Activated CD4-positive, alpha-beta memory T cell treated with anti-CD3 and anti-CD28 coated beads, Interleukin-2, amount 10 ng/mL, durations not matched to agents 7 days and 5 days (primary cell): ENCODE results near the gene PIH1D2. TPM values are rescaled to one million over a fixed set of nuclear protein-coding genes. Genes with fewer than 3 reads are reported as not detected.
"Not testable (repeated sequence)": the region's sequence is repeated elsewhere in the genome, so short reads cannot be mapped to it uniquely, and the experiment has no call there.

Source experiments
- CTCF ChIA-PET: fragments of 350-600 bp; sonication (Branson Sonifier 250); formaldehyde crosslinking; loops from one replicate; lab custom pipeline; 2021; ENCODE audit warnings: antibody characterized with exemption, inconsistent platforms; lab: Charles Lee
- POLR2A ChIA-PET: fragments of 350-600 bp; sonication (Branson Sonifier 250); formaldehyde crosslinking; loops from one replicate; lab custom pipeline; 2021; ENCODE audit warnings: antibody characterized with exemption; lab: Charles Lee
- DNase-seq: peaks from one replicate; pipeline ENCODE4 v3.0.0-alpha.2; 2020
- H3K27ac Mint-ChIP-seq: one replicate; pipeline ENCODE4 v1.8.0; 2021; ENCODE audit warnings: mild to moderate bottlenecking, mixed read lengths
- H3K27me3 Mint-ChIP-seq: one replicate; pipeline ENCODE4 v1.8.0; 2021; ENCODE audit warnings: mixed read lengths
- H3K36me3 Mint-ChIP-seq: one replicate; pipeline ENCODE4 v1.8.0; 2021; ENCODE audit warnings: low read depth, mixed read lengths
- H3K4me1 Mint-ChIP-seq: one replicate; pipeline ENCODE4 v1.8.0; 2021; ENCODE audit warnings: mixed read lengths
- H3K4me3 Mint-ChIP-seq: one replicate; pipeline ENCODE4 v1.8.0; 2021; ENCODE audit warnings: mild to moderate bottlenecking, mixed read lengths
- H3K9me3 Mint-ChIP-seq: one replicate; pipeline ENCODE4 v1.8.0; 2021; ENCODE audit warnings: mixed read lengths
- total RNA-seq, 2 experiments: library from RNA; stranded (reverse); gene quantifications; one replicate each; pipeline ENCODE4 v1.2.3, GENCODE V29; 2021

Gene PIH1D2
- total RNA-seq, 2 experiments from 2014 or later = 0.18 TPM; not detected in 1

- peaks cover 73% of the 10 kb centered on the region for H3K36me3 Mint-ChIP-seq
- peaks cover 7% of the 10 kb centered on the region for H3K4me1 Mint-ChIP-seq
- ChIA-PET POLR2A (no interaction called here), CTCF (no interaction called here)
- H3K9me3 Mint-ChIP-seq = no peaks in the 10 kb centered on the region
- DNase-seq = no peak
- no peak overlapping the region for H3K4me3 Mint-ChIP-seq
- H3K27me3 Mint-ChIP-seq = no peaks in the 10 kb centered on the region
- no peak overlapping the region for H3K27ac Mint-ChIP-seq
Measured at GRCh38 chr11:112049777-112050176, 24.0 kb downstream of the PIH1D2 start.

- H3K9me3 Mint-ChIP-seq, H3K27ac Mint-ChIP-seq, H3K27me3 Mint-ChIP-seq, DNase-seq, H3K4me1 Mint-ChIP-seq, CTCF ChIA-PET, H3K4me3 Mint-ChIP-seq, POLR2A ChIA-PET: not testable (repeated sequence)
- H3K36me3 Mint-ChIP-seq = peaks cover 74% of the 10 kb centered on the region
Measured at GRCh38 chr11:112048256-112048655, 25.6 kb downstream of the PIH1D2 start.

DNA sequence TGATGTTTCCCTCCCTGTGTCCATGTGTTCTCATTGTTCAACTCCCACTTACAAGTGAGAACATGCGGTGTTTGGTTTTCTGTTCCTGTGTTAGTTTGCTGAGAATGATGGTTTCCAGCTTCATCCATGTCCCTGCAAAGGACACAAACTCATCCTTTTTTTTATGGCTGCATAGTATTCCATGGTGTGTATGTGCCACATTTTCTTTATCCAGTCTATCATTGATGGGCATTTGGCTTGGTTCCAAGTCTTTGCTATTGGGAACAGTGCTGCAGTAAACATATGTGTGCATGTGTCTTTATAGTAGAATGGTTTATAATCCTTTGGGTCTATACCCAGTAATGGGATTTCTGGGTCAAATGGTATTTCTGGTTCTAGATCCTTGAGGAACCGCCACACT is 27.2 kb downstream of the PIH1D2 start:
- Mint-ChIP-seq H3K4me1 (peaks cover 16% of the 10 kb centered on the region), H3K36me3 (peaks cover 62% of the 10 kb centered on the region)
- H3K27ac Mint-ChIP-seq, POLR2A ChIA-PET, CTCF ChIA-PET, DNase-seq, H3K27me3 Mint-ChIP-seq, H3K4me3 Mint-ChIP-seq, H3K9me3 Mint-ChIP-seq: not testable (repeated sequence)

DNA sequence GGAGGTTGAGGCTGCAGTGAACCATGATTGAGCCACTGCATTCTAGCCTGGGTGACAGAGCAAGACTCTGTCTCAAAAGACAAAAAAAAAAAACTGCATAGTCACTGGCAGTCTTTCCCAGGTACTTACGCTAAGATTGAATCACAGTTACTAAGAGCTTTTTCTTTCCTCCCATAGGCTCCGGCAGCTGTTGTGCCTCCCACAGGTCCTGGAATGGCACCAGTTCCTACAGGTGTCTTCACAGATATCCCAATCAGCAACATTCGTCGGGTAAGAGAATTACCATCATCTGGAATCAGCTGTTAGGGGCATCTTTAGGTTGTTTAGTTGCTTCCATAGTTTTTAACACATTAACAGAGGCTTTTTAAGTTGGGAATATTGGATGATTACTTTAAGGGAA is 28.9 kb downstream of the PIH1D2 start:
- POLR2A ChIA-PET = no interaction called here
- DNase-seq = no peak
- Mint-ChIP-seq H3K9me3 (no peaks in the 10 kb centered on the region), H3K27me3 (no peaks in the 10 kb centered on the region), H3K27ac (no peak overlapping the region), H3K4me1 (peaks cover 19% of the 10 kb centered on the region), H3K36me3 (peaks cover 54% of the 10 kb centered on the region), H3K4me3 (no peak overlapping the region)
- CTCF ChIA-PET = no interaction called here

DNA sequence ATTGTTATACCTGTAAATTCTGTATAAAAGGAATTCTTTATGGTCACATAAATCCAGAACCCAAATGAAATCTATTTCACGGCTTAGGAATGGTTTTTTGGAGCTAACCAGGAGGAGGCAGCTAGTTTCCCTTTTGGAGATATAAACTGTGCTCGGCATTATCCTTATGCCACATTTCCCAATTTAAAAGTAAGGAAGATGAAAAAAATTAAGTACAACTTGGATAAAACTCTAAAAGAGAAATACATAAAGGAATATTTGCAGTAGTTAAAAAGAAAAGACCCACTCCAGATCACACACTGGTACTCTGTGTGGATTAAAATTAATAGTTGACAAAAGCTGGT is 30.9 kb downstream of the PIH1D2 start:
- no peak overlapping the region for H3K4me3 Mint-ChIP-seq
- ChIA-PET POLR2A (interaction anchor here (0.7 kb wide), 1 partner anchor 26 kb away, joined by 3 read pairs; no protein-coding TSS in a partner anchor), CTCF (interaction anchor here (1.2 kb wide), 1 partner anchor 70 kb away, joined by 3 read pairs; no protein-coding TSS in a partner anchor)
- H3K36me3 Mint-ChIP-seq = peaks cover 51% of the 10 kb centered on the region
- H3K4me1 Mint-ChIP-seq = peaks cover 11% of the 10 kb centered on the region
- no peak for DNase-seq
- H3K27ac Mint-ChIP-seq = no peak overlapping the region
- no peaks in the 10 kb centered on the region for H3K9me3 Mint-ChIP-seq
- no peaks in the 10 kb centered on the region for H3K27me3 Mint-ChIP-seq

DNA sequence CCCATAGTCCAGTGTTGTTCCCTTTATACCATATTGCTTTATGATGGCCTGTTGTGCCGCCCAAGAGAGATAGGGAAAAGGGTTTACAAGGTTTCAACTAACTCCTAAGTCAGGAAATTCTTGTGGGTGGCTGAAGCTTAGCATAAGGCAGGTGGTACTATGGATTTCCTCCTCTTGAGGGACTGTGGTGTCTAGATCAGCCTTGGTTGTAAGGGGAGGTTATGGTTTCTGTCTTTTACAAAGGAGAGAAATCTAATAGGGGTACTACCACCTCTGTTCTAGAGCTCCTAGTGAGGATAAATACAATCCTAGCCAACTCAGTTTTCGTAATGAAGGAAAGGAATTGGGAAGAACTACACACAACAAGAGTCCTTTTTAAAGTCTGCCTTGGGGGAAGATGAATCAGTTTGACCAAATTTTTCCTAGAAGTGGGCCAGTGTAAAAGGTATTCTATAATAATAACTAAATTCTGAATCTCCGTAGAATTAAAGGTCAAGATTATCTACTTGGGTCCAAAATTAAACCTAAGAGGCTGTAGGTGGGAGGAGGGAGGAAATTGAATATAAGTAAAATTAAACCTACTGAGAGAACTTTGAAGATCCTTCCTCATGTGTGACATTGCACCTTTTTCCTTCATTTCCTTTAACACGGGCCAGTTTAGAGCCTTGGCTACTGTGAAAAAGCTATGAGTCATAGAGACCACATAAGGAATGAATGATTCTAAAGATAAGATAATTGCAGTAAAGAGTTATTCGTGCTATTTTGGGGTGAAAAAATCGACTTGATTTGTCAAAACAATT is 31.5 kb downstream of the PIH1D2 start:
- Mint-ChIP-seq H3K4me3 (no peak overlapping the region), H3K27me3 (no peaks in the 10 kb centered on the region), H3K4me1 (peaks cover 11% of the 10 kb centered on the region), H3K36me3 (peaks cover 50% of the 10 kb centered on the region), H3K27ac (no peak overlapping the region), H3K9me3 (no peaks in the 10 kb centered on the region)
- POLR2A ChIA-PET = interaction anchor here (0.7 kb wide), 1 partner anchor 27 kb away, joined by 3 read pairs; no protein-coding TSS in a partner anchor
- CTCF ChIA-PET = interaction anchor here (1.2 kb wide), 1 partner anchor 70 kb away, joined by 3 read pairs; no protein-coding TSS in a partner anchor
- DNase-seq = no peak

DNA sequence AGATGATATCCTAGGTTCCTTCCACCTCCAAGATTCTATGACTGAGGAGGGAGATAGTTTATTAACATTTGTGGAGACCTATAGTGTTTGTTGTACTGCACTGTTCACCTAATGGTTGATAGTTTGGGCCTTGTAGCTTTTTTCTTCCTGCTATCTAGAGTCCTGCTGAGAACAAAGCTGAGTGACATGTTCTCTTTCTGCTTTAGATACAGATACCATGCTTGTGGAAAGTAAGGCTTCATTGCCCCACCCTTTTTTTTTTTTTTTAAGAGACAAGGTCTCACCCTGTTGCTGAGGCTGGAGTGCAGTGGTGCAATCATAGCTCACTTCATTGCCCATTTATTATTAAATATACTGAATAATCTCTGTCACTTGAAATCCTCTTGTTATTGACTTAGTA is 36.3 kb downstream of the PIH1D2 start:
- peaks cover 40% of the 10 kb centered on the region for H3K36me3 Mint-ChIP-seq
- POLR2A ChIA-PET = interaction anchor here (0.6 kb wide), 1 partner anchor 9 kb away, joined by 3 read pairs; no protein-coding TSS in a partner anchor
- no peaks in the 10 kb centered on the region for H3K9me3 Mint-ChIP-seq
- peaks cover 12% of the 10 kb centered on the region for H3K4me1 Mint-ChIP-seq
- CTCF ChIA-PET = no interaction called here
- DNase-seq = no peak
- no peak overlapping the region for H3K4me3 Mint-ChIP-seq
- no peak overlapping the region for H3K27ac Mint-ChIP-seq
- H3K27me3 Mint-ChIP-seq = no peaks in the 10 kb centered on the region

DNA sequence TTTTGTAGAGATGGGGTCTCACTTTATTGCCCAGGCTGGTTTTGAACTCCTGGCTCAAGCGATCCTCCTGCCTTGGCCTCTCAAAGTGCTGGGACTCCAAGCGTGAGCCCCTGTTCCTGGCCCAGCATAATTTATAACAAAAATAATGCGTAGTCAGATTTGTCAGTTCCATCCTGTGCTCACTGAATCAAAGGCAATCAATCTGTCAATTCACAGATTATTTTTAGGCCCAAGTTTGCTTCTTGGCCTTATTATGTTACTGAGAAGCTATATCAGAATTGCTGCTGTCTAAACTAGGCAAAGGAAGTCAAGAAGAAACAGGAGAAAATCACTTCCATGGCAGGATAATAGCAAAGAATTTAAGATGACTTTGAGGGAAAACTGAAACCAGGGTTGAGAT is 39.9 kb downstream of the PIH1D2 start:
- Mint-ChIP-seq H3K27ac (no peak overlapping the region), H3K4me3 (no peak overlapping the region), H3K4me1 (peaks cover 3% of the 10 kb centered on the region), H3K9me3 (no peaks in the 10 kb centered on the region), H3K36me3 (peaks cover 47% of the 10 kb centered on the region), H3K27me3 (no peaks in the 10 kb centered on the region)
- ChIA-PET CTCF (interaction anchor here (1.5 kb wide), 1 partner anchor 102 kb away, joined by 3 read pairs; no protein-coding TSS in a partner anchor), POLR2A (no interaction called here)
- DNase-seq = no peak

GRCh38 chr11:112029460-112029859 is 44.4 kb downstream of the PIH1D2 start:
- H3K4me3 Mint-ChIP-seq = no peak overlapping the region
- peaks cover 52% of the 10 kb centered on the region for H3K36me3 Mint-ChIP-seq
- no peaks in the 10 kb centered on the region for H3K27me3 Mint-ChIP-seq
- no peak for DNase-seq
- ChIA-PET POLR2A (no interaction called here), CTCF (no interaction called here)
- H3K9me3 Mint-ChIP-seq = no peaks in the 10 kb centered on the region
- H3K4me1 Mint-ChIP-seq = peaks cover 13% of the 10 kb centered on the region
- H3K27ac Mint-ChIP-seq = no peak overlapping the region

DNA sequence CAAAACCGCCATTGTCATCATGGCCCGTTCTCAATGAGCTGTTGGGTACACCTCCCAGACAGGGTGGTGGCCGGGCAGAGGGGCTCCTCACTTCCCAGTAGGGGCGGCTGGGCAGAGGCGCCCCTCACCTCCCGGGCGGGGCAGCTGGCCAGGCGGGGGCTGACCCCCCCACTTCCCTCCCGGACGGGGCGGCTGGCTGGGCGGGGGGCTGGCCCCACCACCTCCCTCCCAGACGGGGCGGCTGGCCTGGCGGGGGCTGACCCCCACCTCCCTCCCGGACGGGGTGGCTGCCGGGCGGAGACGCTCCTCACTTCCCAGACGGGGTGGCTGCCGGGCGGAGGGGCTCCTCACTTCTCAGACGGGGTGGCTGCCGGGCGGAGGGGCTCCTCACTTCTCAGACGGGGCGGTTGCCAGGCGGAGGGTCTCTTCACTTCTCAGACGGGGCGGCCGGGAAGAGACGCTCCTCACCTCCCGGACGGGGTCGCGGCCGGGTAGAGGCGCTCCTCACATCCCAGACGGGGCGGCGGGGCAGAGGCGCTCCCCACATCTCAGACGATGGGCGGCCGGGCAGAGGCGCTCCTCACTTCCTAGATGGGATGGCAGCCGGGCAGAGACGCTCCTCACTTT is 46.9 kb downstream of the PIH1D2 start:
- POLR2A ChIA-PET, CTCF ChIA-PET, H3K27ac Mint-ChIP-seq, H3K4me3 Mint-ChIP-seq, H3K9me3 Mint-ChIP-seq, H3K27me3 Mint-ChIP-seq, DNase-seq: not testable (repeated sequence)
- H3K36me3 Mint-ChIP-seq = peaks cover 38% of the 10 kb centered on the region
- peaks cover 27% of the 10 kb centered on the region for H3K4me1 Mint-ChIP-seq

- Mint-ChIP-seq H3K4me1 (peaks cover 27% of the 10 kb centered on the region), H3K27ac (peak overlapping the region; percentile 95), H3K9me3 (no peaks in the 10 kb centered on the region), H3K27me3 (no peaks in the 10 kb centered on the region), H3K4me3 (peak overlapping the region; percentile 97), H3K36me3 (peaks cover 35% of the 10 kb centered on the region)
- ChIA-PET POLR2A (interaction anchor here (0.7 to 1.1 kb wide), 4 partner anchors 49 to 99 kb away, joined by 3 to 6 read pairs (median 4); partner anchors contain the start of genes NKAPD1, SDHD and TIMM8B), CTCF (no interaction called here)
- DNase-seq = no peak
Measured at GRCh38 chr11:112025707-112026106, 48.1 kb downstream of the PIH1D2 start.

DNA sequence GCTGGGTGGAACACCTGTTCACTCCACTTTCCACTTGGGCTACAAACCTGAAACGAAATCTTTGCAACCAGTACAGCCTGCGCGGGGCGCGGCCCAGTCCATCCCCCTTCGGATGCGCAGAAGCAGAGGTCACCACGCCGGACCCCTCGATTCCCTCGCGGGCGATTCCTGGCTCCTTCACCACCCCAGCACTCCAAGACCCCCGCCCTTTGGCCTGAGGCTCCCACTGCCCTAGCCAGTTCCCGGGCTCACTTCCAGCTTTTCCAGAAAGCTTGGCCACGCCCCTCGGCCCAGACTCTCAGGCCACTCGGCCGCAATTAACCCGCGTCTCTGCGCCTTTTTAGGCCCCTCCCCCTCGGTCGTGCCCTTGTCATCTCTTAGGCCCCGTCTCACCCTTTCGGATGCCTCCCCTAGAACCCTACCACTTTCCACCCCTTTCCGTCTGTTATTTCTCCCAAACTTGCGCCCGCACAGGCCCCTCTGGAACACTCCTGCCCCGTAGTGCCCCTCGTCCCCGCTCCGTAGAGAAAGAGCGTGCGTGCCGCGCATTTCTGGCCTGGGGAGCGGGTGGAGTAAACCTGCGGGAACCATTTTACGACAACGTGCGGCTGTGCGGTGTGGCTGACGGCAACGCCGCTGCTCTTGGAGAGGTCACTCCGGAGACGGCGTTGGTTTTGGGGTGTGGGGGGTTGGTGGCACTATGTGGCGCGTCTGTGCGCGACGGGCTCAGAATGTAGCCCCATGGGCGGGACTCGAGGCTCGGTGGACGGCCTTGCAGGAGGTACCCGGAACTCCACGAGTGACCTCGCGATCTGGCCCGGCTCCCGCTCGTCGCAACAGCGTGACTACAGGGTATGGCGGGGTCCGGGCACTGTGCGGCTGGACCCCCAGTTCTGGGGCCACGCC is 48.8 kb downstream of the PIH1D2 start, which contains the start of gene DLAT:
DLAT (plus strand) TSS at position 636 of the 906 bp plus-strand sequence; CDS start at position 701, 65 bp downstream.
- Mint-ChIP-seq H3K36me3 (peaks cover 33% of the 10 kb centered on the region), H3K4me3 (peak within 1 kb of the TSS; percentile 97), H3K27ac (peak within 1 kb of the TSS; percentile 95), H3K27me3 (no peaks in the 10 kb centered on the region), H3K9me3 (no peaks in the 10 kb centered on the region), H3K4me1 (peaks cover 27% of the 10 kb centered on the region)
- DNase-seq = peak; percentile 89
- ChIA-PET POLR2A (interaction anchor here (0.9 to 1.4 kb wide), 9 partner anchors 32 to 98 kb away, joined by 3 to 6 read pairs (median 4); partner anchors contain the start of genes NKAPD1, SDHD and TIMM8B), CTCF (no interaction called here)
